ENCODE data around the gene CDCA5.
A peak's percentile ranks its signal among the peaks of the same experiment; 100 is the strongest.

CDCA5 gene

GRCh38 chr11:65107078-65107477 lies 23.2 kb upstream of the CDCA5 start:
- no peak for FAIRE-seq

GRCh38 chr11:65104628-65105027 lies 20.8 kb upstream of the CDCA5 start:
- DNase-seq (ENCODE audit: low spot score) (no peak), FAIRE-seq (no peak)

More at GRCh38 chr11:65107078-65107477, 23.2 kb upstream of the CDCA5 start:
- DNase-seq (ENCODE audit: low spot score) = no peak

- no peak for FAIRE-seq
- DNase-seq (ENCODE audit: low spot score) = no peak
Observed at GRCh38 chr11:65103476-65103875, 19.6 kb upstream of the CDCA5 start.

GRCh38 chr11:65102142-65103095 lies 18.6 kb upstream of the CDCA5 start:
- DNase-seq (ENCODE audit: low spot score) (no peak), FAIRE-seq (no peak)

- FAIRE-seq (no peak), DNase-seq (ENCODE audit: low spot score) (no peak)
Observed at GRCh38 chr11:65100674-65101350, 17.0 kb upstream of the CDCA5 start.

GRCh38 chr11:65096926-65097325 lies 13.1 kb upstream of the CDCA5 start:
- DNase-seq (ENCODE audit: low spot score) = no peak
- no peak for FAIRE-seq

- FAIRE-seq = peak; percentile 80
- DNase-seq (ENCODE audit: low spot score) = peak; percentile 90
Observed at GRCh38 chr11:65095974-65096806, 12.3 kb upstream of the CDCA5 start, which contains the start of gene VPS51. Gene VPS51 (plus strand): TSS chr11:65096214. CDS start chr11:65096251, 37 bp downstream.

GRCh38 chr11:65095427-65095826 lies 11.6 kb upstream of the CDCA5 start:
- DNase-seq (ENCODE audit: low spot score) (no peak), FAIRE-seq (no peak)

GRCh38 chr11:65090628-65091027 lies 6.8 kb upstream of the CDCA5 start:
- FAIRE-seq (no peak), DNase-seq (ENCODE audit: low spot score) (no peak)

GRCh38 chr11:65089621-65090020 lies 5.8 kb upstream of the CDCA5 start:
- FAIRE-seq (no peak), DNase-seq (ENCODE audit: low spot score) (no peak)

- FAIRE-seq (no peak), DNase-seq (ENCODE audit: low spot score) (no peak)
Observed at GRCh38 chr11:65087827-65088226, 4.0 kb upstream of the CDCA5 start.

GRCh38 chr11:65087216-65087615 lies 3.4 kb upstream of the CDCA5 start:
- no peak for DNase-seq (ENCODE audit: low spot score)
- FAIRE-seq = no peak

- FAIRE-seq (no peak), DNase-seq (ENCODE audit: low spot score) (no peak)
Observed at GRCh38 chr11:65086809-65087208, 3.0 kb upstream of the CDCA5 start.

GRCh38 chr11:65085446-65085845 lies 1.6 kb upstream of the CDCA5 start:
- FAIRE-seq (no peak), DNase-seq (ENCODE audit: low spot score) (no peak)

GRCh38 chr11:65084598-65085375 lies 947 bp upstream of the CDCA5 start:
- FAIRE-seq (no peak), DNase-seq (ENCODE audit: low spot score) (peak; percentile 18)

GRCh38 chr11:65083134-65083833 lies 556 bp downstream of the CDCA5 start:
- no peak for FAIRE-seq
- DNase-seq (ENCODE audit: low spot score) = no peak

- FAIRE-seq = no peak
- no peak for DNase-seq (ENCODE audit: low spot score)
Observed at GRCh38 chr11:65078786-65079342, 5.0 kb downstream of the CDCA5 start.

GRCh38 chr11:65078151-65078550 lies 5.7 kb downstream of the CDCA5 start:
- DNase-seq (ENCODE audit: low spot score) (peak; percentile 55), FAIRE-seq (no peak)

GRCh38 chr11:65077451-65077850 lies 6.4 kb downstream of the CDCA5 start:
- no peak for DNase-seq (ENCODE audit: low spot score)
- FAIRE-seq = no peak

- FAIRE-seq (no peak), DNase-seq (ENCODE audit: low spot score) (no peak)
Observed at GRCh38 chr11:65072631-65072966, 11.2 kb downstream of the CDCA5 start.
